ENCODE data around the gene LASP1.
"Not testable (repeated sequence)": the region's sequence is repeated elsewhere in the genome, so short reads cannot be mapped to it uniquely, and the experiment has no call there.

The LASP1 gene

GRCh38 chr17:38911081-38911730 is 41.3 kb downstream of the LASP1 start:
- DNase-seq: no peak

GRCh38 chr17:38911731-38912081 is 41.8 kb downstream of the LASP1 start:
- DNase-seq: not testable (repeated sequence)

GRCh38 chr17:38912221-38912813 is 42.5 kb downstream of the LASP1 start:
- DNase-seq: no peak

- no peak for DNase-seq
These were observed 45.1 kb downstream of the LASP1 start for GRCh38 chr17:38914741-38915638.

- DNase-seq: no peak
These were observed 45.8 kb downstream of the LASP1 start for GRCh38 chr17:38915639-38915995.

- DNase-seq: no peak
These were observed 46.9 kb downstream of the LASP1 start for GRCh38 chr17:38916771-38917170.

- DNase-seq: no peak
These were observed 47.4 kb downstream of the LASP1 start for GRCh38 chr17:38917259-38917658.

GRCh38 chr17:38918129-38918913 is 48.5 kb downstream of the LASP1 start:
- DNase-seq: no peak

GRCh38 chr17:38918916-38919315 is 49.1 kb downstream of the LASP1 start:
- DNase-seq: no peak

GRCh38 chr17:38919316-38920078 is 49.6 kb downstream of the LASP1 start:
- DNase-seq: no peak

- no peak for DNase-seq
These were observed 50.8 kb downstream of the LASP1 start for GRCh38 chr17:38920374-38921291.

- DNase-seq: peak; percentile 39
These were observed 52.0 kb downstream of the LASP1 start for GRCh38 chr17:38921756-38922411.

- DNase-seq: no peak
These were observed 52.9 kb downstream of the LASP1 start for GRCh38 chr17:38922538-38923297.

- DNase-seq: no peak
These were observed 55.6 kb downstream of the LASP1 start, which contains the start of gene LASP1NB for GRCh38 chr17:38925263-38925995. Gene LASP1NB (plus strand): TSS chr17:38925614.

- peak; percentile 82 for DNase-seq
These were observed 56.6 kb downstream of the LASP1 start for GRCh38 chr17:38926293-38927070.

GRCh38 chr17:38930782-38931181 is 60.9 kb downstream of the LASP1 start:
- DNase-seq: not testable (repeated sequence)

GRCh38 chr17:38933962-38934361 is 64.1 kb downstream of the LASP1 start:
- not testable (repeated sequence) for DNase-seq

GRCh38 chr17:38939987-38940386 is 70.1 kb downstream of the LASP1 start:
- no peak for DNase-seq
